SHP77 (cell line): Measurements from ENCODE around the gene ZNF772.
"Not testable (repeated sequence)": the region's sequence is repeated elsewhere in the genome, so short reads cannot be mapped to it uniquely, and the experiment has no call there.

Source experiments
- DNase-seq, 2 experiments: peaks; one replicate each; lab custom pipeline; 2025; lab: John Stamatoyannopoulos, UW

ZNF772 gene

GRCh38 chr19:57477191-57478008, at the start of gene ZNF772:
TSS of gene ZNF772 (minus strand) at chr19:57477566. CDS start at chr19:57477309, 257 bp downstream.
- peak; percentile 57 to 71 for DNase-seq

GRCh38 chr19:57518021-57518420, 40.7 kb upstream of the ZNF772 start:
- not testable (repeated sequence) for DNase-seq

- DNase-seq: no peak
These were observed 37.9 kb upstream of the ZNF772 start for GRCh38 chr19:57515255-57515654.

- no peak for DNase-seq
These were observed 35.5 kb upstream of the ZNF772 start for GRCh38 chr19:57512845-57513244.

DNA sequence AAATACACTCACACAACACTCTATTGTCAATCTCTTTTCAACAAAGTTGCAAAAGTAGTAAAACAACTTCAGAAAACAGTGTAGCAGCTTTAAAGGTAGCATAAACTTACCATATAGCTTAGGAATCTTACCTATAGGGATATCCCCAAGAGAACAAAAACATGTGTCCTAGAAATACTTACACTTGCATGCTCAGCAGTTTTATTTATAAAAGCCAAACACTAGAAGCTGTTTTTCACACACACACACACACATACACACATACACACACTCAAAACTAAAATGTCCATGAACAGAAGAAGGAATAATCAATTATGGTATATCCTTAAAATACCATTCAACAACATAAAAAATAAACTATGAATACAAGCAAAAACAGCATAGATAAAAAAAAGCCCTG, 34.1 kb upstream of the ZNF772 start:
- no peak for DNase-seq

- no peak for DNase-seq
These were observed 28.8 kb upstream of the ZNF772 start for GRCh38 chr19:57506163-57506562.

- DNase-seq: not testable (repeated sequence)
These were observed 23.0 kb upstream of the ZNF772 start for GRCh38 chr19:57500400-57500799.

GRCh38 chr19:57499680-57500395, 22.5 kb upstream of the ZNF772 start, which contains the start of gene ZNF773:
TSS of gene ZNF773 (plus strand) at chr19:57499938. CDS start at chr19:57500081, 143 bp downstream.
- peak; percentile 84 to 94 for DNase-seq

- DNase-seq: not testable (repeated sequence)
These were observed 21.9 kb upstream of the ZNF772 start for GRCh38 chr19:57499332-57499679.

GRCh38 chr19:57488299-57488644, 10.9 kb upstream of the ZNF772 start:
- not testable (repeated sequence) for DNase-seq

DNA sequence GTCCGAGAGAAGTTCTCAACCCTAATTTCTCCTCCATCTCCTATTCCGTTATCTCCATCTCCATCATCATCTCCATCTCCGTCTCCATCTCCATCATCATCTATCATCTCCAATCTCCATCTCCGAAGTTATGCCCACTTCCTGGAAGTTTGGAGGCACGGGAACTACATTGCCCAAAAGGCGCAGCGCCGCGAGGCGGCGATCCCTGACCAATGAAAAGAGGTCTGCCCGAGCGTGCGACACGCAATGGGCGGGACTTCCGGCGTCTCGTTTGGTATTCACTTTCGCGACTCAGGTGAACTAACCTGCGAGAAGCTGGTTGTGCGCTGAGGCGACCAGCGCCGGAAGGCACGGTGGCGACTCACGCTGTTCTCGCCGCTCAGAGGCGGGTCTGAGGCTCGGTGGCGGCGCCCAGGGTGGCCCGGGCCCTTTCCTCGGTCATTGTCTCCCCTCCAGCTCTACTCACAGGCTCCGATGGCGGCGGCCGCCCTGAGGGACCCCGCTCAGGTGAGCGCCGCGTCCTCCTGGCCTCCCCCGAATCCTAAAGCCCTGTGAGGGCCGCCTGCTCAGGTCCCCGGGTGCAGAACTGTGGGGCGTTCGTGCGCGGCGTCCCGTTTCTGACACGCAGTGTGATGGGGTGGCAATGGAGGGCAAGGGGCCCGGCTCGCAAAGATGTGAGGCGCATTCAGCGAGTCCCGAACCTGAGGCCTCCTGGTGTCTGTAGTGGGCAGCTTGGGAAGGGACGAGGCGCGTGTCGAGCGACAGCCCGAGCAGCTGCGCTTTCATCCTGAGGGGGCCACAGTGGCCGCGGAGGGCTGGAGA, 10.3 kb upstream of the ZNF772 start, which contains the start of gene ZNF419:
Gene ZNF419 (plus strand): TSS at position 274 of the 822 bp plus-strand sequence. CDS start 201 bp downstream, at position 475.
- DNase-seq: peak; percentile 87 to 88

DNA sequence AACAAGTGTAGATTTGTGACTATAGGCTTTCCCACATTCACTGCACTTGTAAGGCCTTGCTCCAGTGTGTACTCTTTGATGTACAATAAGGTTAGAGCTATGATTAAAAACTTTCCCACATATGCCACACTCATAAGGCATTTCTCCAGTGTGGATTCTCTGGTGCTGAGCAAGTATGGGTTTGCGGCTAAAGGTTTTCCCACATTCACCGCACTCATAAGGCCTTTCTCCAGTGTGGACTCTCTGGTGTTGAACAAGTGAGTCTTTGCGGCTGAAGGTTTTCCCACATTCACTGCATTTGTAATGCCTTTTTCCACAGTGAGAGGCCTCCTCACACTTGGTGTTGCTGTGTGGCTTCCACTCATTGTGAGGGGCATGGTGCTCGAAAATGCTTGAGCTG, 3.7 kb downstream of the ZNF772 start:
- DNase-seq: no peak

DNA sequence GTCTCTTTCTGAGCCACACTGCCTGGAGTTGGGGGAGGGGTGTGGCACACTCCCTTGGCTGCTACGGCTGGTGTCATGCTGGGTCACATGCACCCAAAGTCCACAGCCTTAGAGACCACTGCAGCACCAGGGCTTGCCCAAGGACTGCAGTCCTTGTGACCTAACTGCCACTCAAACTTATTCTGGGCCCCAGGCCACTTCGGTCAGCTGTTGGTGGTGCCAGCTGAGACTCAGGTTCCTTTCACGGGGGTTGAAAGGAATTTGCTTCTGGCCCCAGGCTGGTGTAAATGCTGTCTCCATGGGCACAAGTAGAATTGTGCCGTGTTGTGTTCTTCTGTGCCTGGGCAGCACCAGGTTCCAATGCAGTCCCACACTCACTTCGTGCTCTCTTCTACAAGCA, 10.9 kb downstream of the ZNF772 start:
- DNase-seq: no peak

DNA sequence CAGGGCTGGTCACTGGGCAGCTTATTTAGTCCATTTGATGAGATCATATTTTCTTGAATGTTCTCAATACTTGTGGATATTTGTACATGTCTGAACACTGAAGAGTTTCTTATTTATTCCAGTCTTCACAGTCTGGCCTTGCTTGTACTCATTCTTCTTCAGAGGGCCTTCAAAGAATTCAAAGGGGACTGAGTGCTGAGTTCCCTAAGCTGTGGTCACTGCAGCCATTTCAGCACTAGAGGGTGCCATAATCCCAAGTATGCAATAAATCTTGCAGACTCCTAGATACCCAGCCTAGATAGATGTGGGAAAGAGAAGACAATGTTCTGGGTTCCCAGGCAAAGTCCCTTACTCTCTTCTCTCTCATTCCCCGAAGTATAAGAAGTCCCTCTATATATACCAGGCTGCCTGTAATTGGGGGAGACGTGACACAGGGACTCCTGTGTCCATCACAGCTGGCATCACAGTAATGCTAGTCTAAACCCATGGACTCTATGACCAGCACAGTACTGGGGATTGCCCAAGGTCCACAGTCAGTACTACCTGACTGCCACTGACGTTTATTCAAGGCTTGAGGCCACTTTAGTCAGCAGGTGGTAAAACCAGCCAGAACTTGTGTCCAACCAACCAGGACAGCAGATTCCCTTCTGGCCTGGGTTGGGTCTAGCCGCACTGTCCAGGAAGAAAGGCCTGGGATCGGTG, 11.5 kb downstream of the ZNF772 start:
- peak; percentile 5 to 16 for DNase-seq

- no peak for DNase-seq
These were observed 25.1 kb downstream of the ZNF772 start for GRCh38 chr19:57452307-57452706.

GRCh38 chr19:57443121-57443696, 34.2 kb downstream of the ZNF772 start:
- no peak for DNase-seq

DNA sequence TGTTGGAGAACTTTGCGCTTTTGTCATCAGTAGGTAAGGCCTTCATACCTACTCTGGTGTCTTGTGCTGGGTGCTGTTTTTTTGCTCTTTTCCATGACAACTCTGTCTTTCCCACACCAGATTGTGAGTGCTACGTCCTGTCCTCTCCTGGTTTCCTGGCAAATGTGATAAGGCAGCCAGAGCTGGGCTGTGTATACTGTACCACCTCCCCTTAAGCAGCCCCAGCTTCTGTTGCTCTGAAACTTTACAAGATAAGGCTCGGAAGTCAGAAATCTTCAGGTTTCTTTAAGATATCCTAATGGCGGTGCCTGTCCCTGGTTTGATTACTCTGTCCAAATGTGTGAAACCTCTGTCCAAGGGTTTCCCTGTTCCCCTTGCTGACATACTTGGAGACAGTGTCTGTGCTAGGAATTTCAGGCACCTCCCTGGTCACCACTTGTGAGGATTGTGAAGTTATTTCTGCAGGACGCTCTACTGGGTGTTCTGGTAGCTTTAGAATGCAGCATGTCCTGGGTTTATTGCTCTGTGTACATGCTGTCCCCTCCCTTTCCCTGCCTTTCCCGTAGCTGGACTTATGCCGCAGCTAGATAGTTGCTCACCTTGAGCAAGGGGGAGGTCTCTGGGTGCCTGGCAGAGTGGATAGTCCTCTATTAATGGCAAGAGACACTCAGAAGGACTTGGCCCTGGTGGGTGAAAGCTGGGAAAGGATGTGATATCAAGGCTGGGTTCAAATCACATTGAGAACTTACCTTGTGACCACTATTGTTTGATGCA, 35.2 kb downstream of the ZNF772 start:
- DNase-seq: no peak

DNA sequence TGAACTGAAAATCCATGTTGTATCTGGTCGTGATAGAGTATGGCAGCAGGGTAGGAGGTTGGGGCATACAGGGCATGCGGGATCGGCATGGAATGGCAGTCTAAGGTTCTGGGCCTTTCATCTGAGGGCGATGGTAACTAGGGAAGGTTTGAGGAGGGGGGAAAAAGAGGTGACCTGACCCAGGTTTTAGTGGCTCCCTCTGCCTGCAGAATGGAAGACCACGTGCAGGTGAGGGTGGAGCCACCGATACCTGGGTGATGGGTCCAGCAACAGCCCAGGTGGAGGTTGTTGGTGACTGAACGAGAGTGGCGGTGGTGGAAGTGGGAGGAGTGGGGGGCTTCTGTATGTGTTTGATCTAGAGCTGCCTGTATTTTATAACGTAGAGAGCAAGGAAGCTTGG, 38.4 kb downstream of the ZNF772 start:
- DNase-seq: no peak

- DNase-seq: no peak
These were observed 39.4 kb downstream of the ZNF772 start for GRCh38 chr19:57437931-57438330.

DNA sequence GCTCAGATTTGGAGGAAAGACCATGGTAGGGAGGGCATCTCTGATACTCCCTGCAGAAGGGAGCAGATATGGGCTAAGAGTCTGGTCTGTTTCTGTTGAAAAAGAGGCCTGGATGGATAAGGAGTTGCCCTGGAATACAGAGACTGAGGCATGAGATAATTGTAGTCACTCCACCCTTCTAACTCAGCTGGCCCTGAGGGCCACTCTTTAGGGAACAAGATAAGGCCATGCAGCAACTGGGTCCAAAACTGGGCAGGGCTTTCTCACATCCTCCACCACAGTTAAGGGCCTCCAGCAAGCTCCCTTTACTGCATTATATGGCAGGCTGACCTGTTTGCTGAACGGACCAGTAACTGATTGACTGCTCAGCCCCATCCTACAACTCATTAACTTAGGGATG, 40.9 kb downstream of the ZNF772 start:
- DNase-seq: no peak
